Peyer's patch (tissue), 4 donors: ENCODE data around the gene PGS1.

Experiments
- POLR2A ChIP-seq, 2 donors: fragments of 450-650 bp; IDR thresholded peaks; one replicate each; pipeline ENCODE4 v1.5.1; 2017; ENCODE audit warnings: antibody characterized with exemption in 2 of 2, mild to moderate bottlenecking in 2 of 2, moderate library complexity in 2 of 2
- TF ChIP-seq, protein P1 (sequence below), 6 experiments: fragments of 450-650 bp in 4 of 6; fragments of 200-600 bp in 2 of 6; sonication (generic) in 1 of 6; IDR thresholded peaks; one replicate each; pipeline ENCODE4 v1.5.1; 2017 to 2019; ENCODE audit warnings: antibody characterized with exemption in 6 of 6, mild to moderate bottlenecking in 3 of 6, moderate library complexity in 1 of 6

DNA sequence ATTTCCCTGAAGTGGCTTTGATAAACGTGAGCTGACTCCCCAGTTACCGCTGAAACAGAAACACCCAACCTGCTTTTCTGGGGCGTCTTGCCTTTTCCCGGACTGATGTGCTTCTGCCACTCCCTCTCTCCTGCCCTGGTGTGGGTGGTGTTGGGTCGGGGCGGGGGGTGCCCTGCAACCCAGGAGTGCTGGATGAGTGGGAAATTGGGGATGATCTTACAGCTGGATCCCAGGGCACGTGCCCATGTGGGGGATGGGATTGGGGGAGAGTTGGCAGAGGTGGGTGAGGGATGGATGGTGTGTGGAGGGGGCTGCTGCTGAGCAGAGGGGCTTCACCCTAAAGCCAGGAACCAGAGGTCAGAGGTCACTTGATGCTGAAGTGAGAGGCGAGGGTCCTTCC is 28.5 kb downstream of the PGS1 start:
- TF ChIP-seq, protein P1, sequence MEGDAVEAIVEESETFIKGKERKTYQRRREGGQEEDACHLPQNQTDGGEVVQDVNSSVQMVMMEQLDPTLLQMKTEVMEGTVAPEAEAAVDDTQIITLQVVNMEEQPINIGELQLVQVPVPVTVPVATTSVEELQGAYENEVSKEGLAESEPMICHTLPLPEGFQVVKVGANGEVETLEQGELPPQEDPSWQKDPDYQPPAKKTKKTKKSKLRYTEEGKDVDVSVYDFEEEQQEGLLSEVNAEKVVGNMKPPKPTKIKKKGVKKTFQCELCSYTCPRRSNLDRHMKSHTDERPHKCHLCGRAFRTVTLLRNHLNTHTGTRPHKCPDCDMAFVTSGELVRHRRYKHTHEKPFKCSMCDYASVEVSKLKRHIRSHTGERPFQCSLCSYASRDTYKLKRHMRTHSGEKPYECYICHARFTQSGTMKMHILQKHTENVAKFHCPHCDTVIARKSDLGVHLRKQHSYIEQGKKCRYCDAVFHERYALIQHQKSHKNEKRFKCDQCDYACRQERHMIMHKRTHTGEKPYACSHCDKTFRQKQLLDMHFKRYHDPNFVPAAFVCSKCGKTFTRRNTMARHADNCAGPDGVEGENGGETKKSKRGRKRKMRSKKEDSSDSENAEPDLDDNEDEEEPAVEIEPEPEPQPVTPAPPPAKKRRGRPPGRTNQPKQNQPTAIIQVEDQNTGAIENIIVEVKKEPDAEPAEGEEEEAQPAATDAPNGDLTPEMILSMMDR (IDR thresholded peaks at IDR 0.05): no peak
- no peak for TF ChIP-seq POLR2A (IDR thresholded peaks at IDR 0.05)
